HCT116 (cell line): Measurements from ENCODE around the gene ARHGAP35.

Source experiments
- CTCF ChIP-seq, 3 experiments: fragments of 200-600 bp in 1 of 3; sonication (generic) in 1 of 3; IDR thresholded peaks in 2 of 3; conservative IDR thresholded peaks in 1 of 3; 2 replicates each; pipeline ENCODE4 v1.5.1; 2012 to 2017; ENCODE audit warnings: low read depth in 2 of 3, low read length in 2 of 3, antibody characterized with exemption in 1 of 3, borderline replicate concordance in 1 of 3, control low read depth in 1 of 3, mild to moderate bottlenecking in 1 of 3, mixed read lengths in 1 of 3, mixed run types in 1 of 3, moderate library complexity in 1 of 3; ENCODE audit not compliant: insufficient read depth in 1 of 3
- EZH2 ChIP-seq: fragments of 200-600 bp; sonication (generic); IDR thresholded peaks from 2 replicates; pipeline ENCODE4 v1.6.1; 2017; ENCODE audit warnings: antibody characterized with exemption, mixed run types
- POLR2A ChIP-seq: IDR thresholded peaks from 2 replicates; pipeline ENCODE4 v1.7.0; 2011; ENCODE audit warnings: borderline replicate concordance; ENCODE audit not compliant: insufficient read depth, insufficient read length; ENCODE audit errors: extremely low read depth
- POLR2AphosphoS5 ChIP-seq: IDR thresholded peaks from 2 replicates; pipeline ENCODE4 v1.6.1; 2011; ENCODE audit warnings: mild to moderate bottlenecking, low read depth, low read length, moderate library complexity
- SRF ChIP-seq: IDR thresholded peaks from 2 replicates; pipeline ENCODE4 v1.6.1; 2012; ENCODE audit warnings: low read depth
- ZBTB33 ChIP-seq: IDR thresholded peaks from 2 replicates; pipeline ENCODE4 v1.6.1; 2011; ENCODE audit warnings: mild to moderate bottlenecking, low read length, moderate library complexity; ENCODE audit not compliant: insufficient replicate concordance; ENCODE audit errors: extremely low read depth

- TF ChIP-seq POLR2AphosphoS5 (no peak), CTCF (IDR thresholded peaks at IDR 0.05 in 2 of 3, conservative IDR thresholded peaks at IDR 0.05 in 1 of 3; ENCODE audit: borderline replicate concordance in 1 of 3, insufficient read depth in 1 of 3, low read depth in 2 of 3, low read length in 2 of 3) (no peak), ZBTB33 (no peak), SRF (no peak), POLR2A (no peak), EZH2 (no peak)
Observed at GRCh38 chr19:46852830-46853229, 8.0 kb upstream of the ARHGAP35 start.
